MCF 10A (cell line): Measurements from ENCODE around the gene TTC9B. TPM values are rescaled to one million over a fixed set of nuclear protein-coding genes. Genes with fewer than 3 reads are reported as not detected.
A peak's percentile ranks its signal among the peaks of the same experiment; 100 is the strongest.

Experiments
- BruUV-seq: library from RNA; stranded (reverse); fragments of 400-500 nt; replicated peaks from 2 replicates; lab custom pipeline; 2021; lab: Mats Ljungman, UMichigan
- CTCF ChIA-PET: fragments of 300-600 bp; sonication (Branson Sonifier 250); formaldehyde crosslinking; extraction: SDS; loops from one replicate; lab custom pipeline; 2021; ENCODE audit warnings: antibody characterized with exemption, inconsistent platforms; lab: Yijun Ruan, JAX
- POLR2A ChIA-PET: fragments of 300-600, 350-650 bp; sonication (Branson Sonifier 250); formaldehyde crosslinking; extraction: SDS; loops from one replicate; lab custom pipeline; 2020; ENCODE audit warnings: antibody characterized with exemption, inconsistent platforms; lab: Yijun Ruan, JAX
- DNase-seq: peaks from one replicate; pipeline ENCODE4 v3.0.0-alpha.2; 2018; ENCODE audit not compliant: unreplicated experiment
- H3K27ac Mint-ChIP-seq: one replicate; pipeline ENCODE4 v1.8.0; 2022; ENCODE audit warnings: mild to moderate bottlenecking, low read depth, mixed read lengths; ENCODE audit not compliant: unreplicated experiment
- H3K27me3 Mint-ChIP-seq: one replicate; pipeline ENCODE4 v1.8.0; 2022; ENCODE audit warnings: mixed read lengths; ENCODE audit not compliant: insufficient read depth, unreplicated experiment
- H3K36me3 Mint-ChIP-seq: one replicate; pipeline ENCODE4 v1.8.0; 2022; ENCODE audit warnings: mild to moderate bottlenecking, moderate library complexity, mixed read lengths; ENCODE audit not compliant: insufficient read depth, unreplicated experiment
- H3K4me1 Mint-ChIP-seq: one replicate; pipeline ENCODE4 v1.8.0; 2022; ENCODE audit warnings: mixed read lengths; ENCODE audit not compliant: insufficient read depth, unreplicated experiment
- H3K4me3 Mint-ChIP-seq: one replicate; pipeline ENCODE4 v1.8.0; 2022; ENCODE audit warnings: mild to moderate bottlenecking, moderate library complexity, mixed read lengths; ENCODE audit not compliant: unreplicated experiment
- H3K9me3 Mint-ChIP-seq: one replicate; pipeline ENCODE4 v1.8.0; 2022; ENCODE audit warnings: mixed read lengths; ENCODE audit not compliant: unreplicated experiment
- CTCF ChIP-seq: fragments of 200-600 bp; IDR thresholded peaks from one replicate; pipeline ENCODE4 v1.8.0; 2022; ENCODE audit warnings: antibody characterized with exemption, mild to moderate bottlenecking; ENCODE audit not compliant: unreplicated experiment
- intact Hi-C: fragments of 100-400 bp; cut with micrococcal nuclease; formaldehyde crosslinking; loops from 2 replicates; pipeline ENCODE4 v1.14.1; 2022
- total RNA-seq: library from RNA; stranded (reverse); gene quantifications from 2 replicates; pipeline ENCODE4 v1.2.3, GENCODE V29; 2022

The TTC9B gene
- total RNA-seq, 1 experiment from 2014 or later: not detected

GRCh38 chr19:40190891-40191835 is 27.0 kb downstream of the TTC9B start, which contains the start of gene MAP3K10:
TSS of gene MAP3K10 (plus strand) at chr19:40191426. CDS start at chr19:40192032, 606 bp downstream.
- DNase-seq: peak; percentile 64
- ChIA-PET POLR2A (interaction anchor here (0.5 to 1.5 kb wide), 12 partner anchors 13 to 411 kb away, joined by 3 to 9 read pairs (median 3); partner anchors contain the start of genes C19orf47, PLD3 and ZNF546), CTCF (interaction anchor here (0.6 to 1.6 kb wide), 3 partner anchors 30 to 587 kb away, joined by 3 to 6 read pairs (median 4); no protein-coding TSS in a partner anchor)
- no TSS peak for BruUV-seq
- peaks cover 7% of the 10 kb centered on the region for H3K4me1 Mint-ChIP-seq
- no peaks in the 10 kb centered on the region for H3K36me3 Mint-ChIP-seq
- peak within 1 kb of the TSS; percentile 80 for H3K4me3 Mint-ChIP-seq
- H3K9me3 Mint-ChIP-seq: no peaks in the 10 kb centered on the region
- no peaks in the 10 kb centered on the region for H3K27me3 Mint-ChIP-seq
- intact Hi-C loops: no loop called here
- no peak for TF ChIP-seq CTCF
- H3K27ac Mint-ChIP-seq: peak within 1 kb of the TSS; percentile 87

GRCh38 chr19:40184273-40184672 is 33.9 kb downstream of the TTC9B start:
- POLR2A ChIA-PET: interaction anchor here (0.6 to 0.7 kb wide), 2 partner anchors 90 to 148 kb away, joined by 3 read pairs; no protein-coding TSS in a partner anchor
- intact Hi-C loops: no loop called here
- BruUV-seq: no TSS peak
- H3K27ac Mint-ChIP-seq: no peak overlapping the region
- H3K9me3 Mint-ChIP-seq: no peaks in the 10 kb centered on the region
- no peak overlapping the region for H3K4me3 Mint-ChIP-seq
- H3K36me3 Mint-ChIP-seq: no peaks in the 10 kb centered on the region
- CTCF ChIA-PET: no interaction called here
- TF ChIP-seq CTCF: no peak
- no peak for DNase-seq
- H3K4me1 Mint-ChIP-seq: no peaks in the 10 kb centered on the region
- no peaks in the 10 kb centered on the region for H3K27me3 Mint-ChIP-seq

- Mint-ChIP-seq H3K27me3 (no peaks in the 10 kb centered on the region), H3K27ac (no peak overlapping the region), H3K4me1 (no peaks in the 10 kb centered on the region), H3K4me3 (no peak overlapping the region), H3K9me3 (no peaks in the 10 kb centered on the region), H3K36me3 (no peaks in the 10 kb centered on the region)
- ChIA-PET POLR2A (interaction anchor here (0.5 to 1.6 kb wide), 4 partner anchors 12 to 661 kb away, joined by 3 to 9 read pairs (median 3); no protein-coding TSS in a partner anchor), CTCF (interaction anchor here (0.6 to 2.5 kb wide), 3 partner anchors 14 to 1660 kb away, joined by 3 to 7 read pairs (median 5); no protein-coding TSS in a partner anchor)
- no TSS peak for BruUV-seq
- no peak for TF ChIP-seq CTCF
- no peak for DNase-seq
- intact Hi-C loops: no loop called here
These were observed 39.4 kb downstream of the TTC9B start for GRCh38 chr19:40178756-40179155.
